HepG2 (cell line): ENCODE results near the gene HOXA10. TPM values are rescaled to one million over a fixed set of nuclear protein-coding genes. Genes with fewer than 3 reads are reported as not detected.

ENCODE experiments used
- ATAC-seq: fragments of 200-7000 bp; cut with Tn5 transposase; 3 replicates; pipeline ENCODE4 v1.9.1; 2020; ENCODE audit warnings: mild to moderate bottlenecking, moderate library complexity
- BruUV-seq: library from RNA; stranded (reverse); fragments of 400-500 nt; replicated peaks from 2 replicates; lab custom pipeline; 2021; lab: Mats Ljungman, UMichigan
- CTCF ChIA-PET: fragments of 300-600 bp; formaldehyde crosslinking; extraction: SDS; loops from one replicate; lab custom pipeline; 2021; ENCODE audit warnings: low total read pairs, inconsistent platforms, low intra/inter-chr PET ratio; lab: Yijun Ruan, JAX
- POLR2A ChIA-PET: fragments of 350-600 bp; sonication (Branson Sonifier 250); formaldehyde crosslinking; loops from one replicate; lab custom pipeline; 2020; ENCODE audit warnings: antibody characterized with exemption, inconsistent platforms; lab: Yijun Ruan, JAX
- DNase-seq: peaks from one replicate; pipeline ENCODE4 v3.0.0-alpha.2; 2015; ENCODE audit warnings: low spot score
- FAIRE-seq: peaks from 3 replicates; lab custom pipeline; 2011; peaks lifted over from hg19 to GRCh38; lab: Jason Lieb, UNC
- H2AFZ ChIP-seq: one replicate; pipeline ENCODE4 v1.6.1; 2011; ENCODE audit warnings: low read length, inconsistent platforms
- H3K27ac ChIP-seq: fragments of 300-600 bp; 3 replicates; pipeline ENCODE4 v1.8.0; 2011; ENCODE audit warnings: mixed run types, mild to moderate bottlenecking, mixed read lengths, low read length, inconsistent platforms; ENCODE audit not compliant: insufficient read depth; ENCODE audit errors: extremely low read length
- H3K27me3 ChIP-seq, 2 experiments: fragments of 200-600 bp in 1 of 2; 2 replicates in 1 of 2; 3 replicates in 1 of 2; pipeline versions ENCODE4 v1.6.0 to v1.8.0; 2011; ENCODE audit warnings: low read length in 2 of 2, mild to moderate bottlenecking in 2 of 2, moderate library complexity in 2 of 2, inconsistent platforms in 1 of 2; ENCODE audit not compliant: insufficient read depth in 2 of 2, control insufficient read depth in 1 of 2
- H3K36me3 ChIP-seq, 2 experiments: fragments of 200-600 bp in 1 of 2; replicated peaks in 1 of 2; 2 replicates in 1 of 2; 3 replicates in 1 of 2; pipeline versions ENCODE4 v1.5.1 to v1.8.0; 2011; ENCODE audit warnings: low read length in 2 of 2, inconsistent platforms in 1 of 2; ENCODE audit not compliant: insufficient read depth in 2 of 2, control insufficient read depth in 1 of 2
- H3K4me1 ChIP-seq: 2 replicates; pipeline ENCODE4 v1.5.1; 2012; ENCODE audit warnings: low read length, inconsistent platforms; ENCODE audit not compliant: insufficient read depth
- H3K4me2 ChIP-seq: 2 replicates; pipeline ENCODE4 v1.6.0; 2011; ENCODE audit warnings: low read depth, low read length, inconsistent platforms
- H3K4me3 ChIP-seq, 3 experiments: fragments of 200-600 bp in 1 of 3; sonication (generic), shearing (Covaris generic) in 1 of 3; replicated peaks in 1 of 3; 2 replicates each; pipeline ENCODE4 v1.5.1; 2011 to 2016; ENCODE audit warnings: low read length in 3 of 3, inconsistent platforms in 2 of 3, low read depth in 2 of 3, mild to moderate bottlenecking in 2 of 3, control low read depth in 1 of 3, mixed read lengths in 1 of 3; ENCODE audit not compliant: insufficient read depth in 1 of 3
- H3K79me2 ChIP-seq: one replicate; pipeline ENCODE4 v1.6.1; 2011; ENCODE audit warnings: low read length, inconsistent platforms; ENCODE audit not compliant: insufficient read depth
- H3K9ac ChIP-seq: 2 replicates; pipeline ENCODE4 v1.6.0; 2011; ENCODE audit warnings: mild to moderate bottlenecking, low read depth, low read length, inconsistent platforms; ENCODE audit not compliant: insufficient read depth
- H3K9me3 ChIP-seq: 2 replicates; pipeline ENCODE4 v1.5.1; 2012; ENCODE audit warnings: mild to moderate bottlenecking, low read length
- H4K20me1 ChIP-seq: 2 replicates; pipeline ENCODE4 v1.6.0; 2011; ENCODE audit warnings: inconsistent platforms, mild to moderate bottlenecking, low read length, moderate library complexity; ENCODE audit not compliant: insufficient read depth
- EED ChIP-seq: sonication (generic); formaldehyde crosslinking; IDR thresholded peaks from 2 replicates; pipeline ENCODE4 v1.5.0; 2020; ENCODE audit warnings: mild to moderate bottlenecking, missing genetic modification reagents
- HOXD1 ChIP-seq: sonication (generic); formaldehyde crosslinking; IDR thresholded peaks from 2 replicates; pipeline ENCODE4 v1.5.0; 2020; ENCODE audit warnings: missing genetic modification reagents
- NR2F1 ChIP-seq, 2 experiments: fragments of 450-650 bp in 1 of 2; formaldehyde crosslinking in 1 of 2; IDR thresholded peaks; 2 replicates each; pipeline versions ENCODE4 v1.5.0 to v1.6.1; 2016 to 2020; ENCODE audit warnings: mild to moderate bottlenecking in 1 of 2, missing compliant biosample characterization in 1 of 2, missing genetic modification reagents in 1 of 2, moderate library complexity in 1 of 2
- PHF21A ChIP-seq: sonication (generic); formaldehyde crosslinking; IDR thresholded peaks from 2 replicates; pipeline ENCODE4 v1.5.0; 2020; ENCODE audit warnings: mild to moderate bottlenecking, missing genetic modification reagents
- PHF8 ChIP-seq: sonication (generic); formaldehyde crosslinking; IDR thresholded peaks from 2 replicates; pipeline ENCODE4 v1.5.0; 2020; ENCODE audit warnings: missing genetic modification reagents
- PRPF4 ChIP-seq: fragments of 200-400 bp; formaldehyde crosslinking; IDR thresholded peaks from 2 replicates; pipeline ENCODE4 v1.6.1; 2016; ENCODE audit warnings: low read length, low read depth; ENCODE audit not compliant: poor library complexity, severe bottlenecking
- RELA ChIP-seq: sonication (generic); formaldehyde crosslinking; IDR thresholded peaks from 2 replicates; pipeline ENCODE4 v1.4.0; 2020; ENCODE audit warnings: missing genetic modification reagents
- SETDB1 ChIP-seq: sonication (generic); formaldehyde crosslinking; IDR thresholded peaks from 2 replicates; pipeline ENCODE4 v1.5.1; 2020; ENCODE audit warnings: missing genetic modification reagents, mild to moderate bottlenecking, borderline replicate concordance
- ZMYM4 ChIP-seq: sonication (generic); formaldehyde crosslinking; IDR thresholded peaks from 2 replicates; pipeline ENCODE4 v1.8.1; 2023; ENCODE audit warnings: mild to moderate bottlenecking, missing genetic modification reagents
- ZNF138 ChIP-seq: sonication (generic); formaldehyde crosslinking; IDR thresholded peaks from 2 replicates; pipeline ENCODE4 v1.5.0; 2020; ENCODE audit warnings: mild to moderate bottlenecking, low read depth, missing genetic modification reagents
- ZNF577 ChIP-seq: sonication (generic); formaldehyde crosslinking; IDR thresholded peaks from 2 replicates; pipeline ENCODE4 v1.4.0; 2020; ENCODE audit warnings: mild to moderate bottlenecking, low read depth, missing genetic modification reagents, borderline replicate concordance
- ZNF605 ChIP-seq: sonication (generic); formaldehyde crosslinking; IDR thresholded peaks from 2 replicates; pipeline ENCODE4 v1.8.0; 2022; ENCODE audit warnings: mild to moderate bottlenecking, missing genetic modification reagents
- ZNF747 ChIP-seq: sonication (generic); formaldehyde crosslinking; IDR thresholded peaks from 2 replicates; pipeline ENCODE4 v1.8.1; 2023; ENCODE audit warnings: missing genetic modification reagents, mild to moderate bottlenecking, borderline replicate concordance
- WGBS: methylation state at CpG from one replicate; pipeline ENCODE4 v1.1.6; 2017; ENCODE audit warnings: low lambda C conversion rate; 5-methylcytosine and 5-hydroxymethylcytosine counted together
- in situ Hi-C: cut with HindIII; loops from 2 replicates; pipeline ENCODE4 v1.10.0; 2017; ENCODE audit warnings: low pct_unique_long_range_greater_than_20kb; ENCODE audit not compliant: extremely low pct_ligation_motif_present
- intact Hi-C: fragments of 100-400 bp; cut with micrococcal nuclease; formaldehyde crosslinking; loops from one replicate; pipeline ENCODE4 v1.10.0; 2022; ENCODE audit not compliant: unreplicated experiment
- polyA plus RNA-seq, 8 experiments: library from polyadenylated mRNA; depleted of rRNA in 3 of 8; stranded (reverse) in 7 of 8; unstranded in 1 of 8; fragments of >200 nt; fragmentation: Illumina TruSeq in 4 of 8; extraction: Trizol in 4 of 8; gene quantifications; 2 replicates each; pipeline versions ENCODE4 v1.2.1 to v1.2.3, GENCODE V29; 2011 to 2016; ENCODE audit warnings: low read depth in 4 of 8, missing spikeins in 1 of 8, mixed read lengths in 1 of 8; ENCODE audit not compliant: insufficient read depth in 1 of 8
- total RNA-seq, 5 experiments: library from RNA; depleted of rRNA; stranded (reverse); fragments of >200 nt; fragmentation: Illumina TruSeq; extraction: Trizol; gene quantifications; 2 replicates each; pipeline ENCODE4 v1.2.3, GENCODE V29; 2016; ENCODE audit warnings: low read depth in 1 of 5
- TF ChIP-seq, protein P1 (sequence below): sonication (generic); formaldehyde crosslinking; IDR thresholded peaks from 2 replicates; pipeline ENCODE4 v1.5.0; 2020; ENCODE audit warnings: mild to moderate bottlenecking, missing genetic modification reagents, borderline replicate concordance
- TF ChIP-seq, protein P2 (sequence below): sonication (generic); formaldehyde crosslinking; IDR thresholded peaks from 2 replicates; pipeline ENCODE4 v1.5.0; 2020; ENCODE audit warnings: missing genetic modification reagents
- TF ChIP-seq, protein P3 (sequence below): sonication (generic); formaldehyde crosslinking; IDR thresholded peaks from 2 replicates; pipeline ENCODE4 v1.4.0; 2020; ENCODE audit warnings: mild to moderate bottlenecking, low read depth, missing genetic modification reagents

The HOXA10 gene
- total and polyA plus RNA-seq, 2 of the 13 experiments (the other 11 are each of a cell fraction or from before 2014, with no cell fraction given) = not detected

- Histone ChIP-seq H3K4me2 (peak overlapping the region; percentile 85), H3K9ac (peak overlapping the region; percentile 49), H3K4me1 (0 out of 2 replicates have a peak, but pooled peaks cover 4% of the 10 kb centered on the region), H3K79me2 (no peaks in the 10 kb centered on the region), H3K27me3 (peaks cover 2 to 40% of the 10 kb centered on the region in 2 experiments), H3K4me3 (peak overlapping the region; percentile 51 to 68 (median 66); a peak in 5 of 6 replicates), H4K20me1 (no peaks in the 10 kb centered on the region), H2AFZ (no peak overlapping the region), H3K27ac (no peak overlapping the region), H3K9me3 (no peaks in the 10 kb centered on the region), H3K36me3 (no peaks in the 10 kb centered on the region)
- no peak for ATAC-seq
- WGBS = 36% methylated on average over 22 of the region's 27 CpGs
- POLR2A ChIA-PET = interaction anchor here (1.0 to 1.3 kb wide), 2 partner anchors 10 to 11 kb away, joined by 3 to 10 read pairs; no protein-coding TSS in a partner anchor
- CTCF ChIA-PET = interaction anchor here (0.7 to 1.7 kb wide), 8 partner anchors 10 to 791 kb away, joined by 3 to 13 read pairs (median 7); no protein-coding TSS in a partner anchor
- DNase-seq = no peak
- FAIRE-seq = no peak
- in situ Hi-C loops (loop anchor here (25.0 kb wide), 1 partner anchor 1074 kb away; no protein-coding TSS in a partner anchor), intact Hi-C loops (loop anchor here (1.0 to 5.0 kb wide), 2 partner anchors 479 to 792 kb away; no protein-coding TSS in a partner anchor)
- no TSS peak for BruUV-seq
- TF ChIP-seq, protein P1, sequence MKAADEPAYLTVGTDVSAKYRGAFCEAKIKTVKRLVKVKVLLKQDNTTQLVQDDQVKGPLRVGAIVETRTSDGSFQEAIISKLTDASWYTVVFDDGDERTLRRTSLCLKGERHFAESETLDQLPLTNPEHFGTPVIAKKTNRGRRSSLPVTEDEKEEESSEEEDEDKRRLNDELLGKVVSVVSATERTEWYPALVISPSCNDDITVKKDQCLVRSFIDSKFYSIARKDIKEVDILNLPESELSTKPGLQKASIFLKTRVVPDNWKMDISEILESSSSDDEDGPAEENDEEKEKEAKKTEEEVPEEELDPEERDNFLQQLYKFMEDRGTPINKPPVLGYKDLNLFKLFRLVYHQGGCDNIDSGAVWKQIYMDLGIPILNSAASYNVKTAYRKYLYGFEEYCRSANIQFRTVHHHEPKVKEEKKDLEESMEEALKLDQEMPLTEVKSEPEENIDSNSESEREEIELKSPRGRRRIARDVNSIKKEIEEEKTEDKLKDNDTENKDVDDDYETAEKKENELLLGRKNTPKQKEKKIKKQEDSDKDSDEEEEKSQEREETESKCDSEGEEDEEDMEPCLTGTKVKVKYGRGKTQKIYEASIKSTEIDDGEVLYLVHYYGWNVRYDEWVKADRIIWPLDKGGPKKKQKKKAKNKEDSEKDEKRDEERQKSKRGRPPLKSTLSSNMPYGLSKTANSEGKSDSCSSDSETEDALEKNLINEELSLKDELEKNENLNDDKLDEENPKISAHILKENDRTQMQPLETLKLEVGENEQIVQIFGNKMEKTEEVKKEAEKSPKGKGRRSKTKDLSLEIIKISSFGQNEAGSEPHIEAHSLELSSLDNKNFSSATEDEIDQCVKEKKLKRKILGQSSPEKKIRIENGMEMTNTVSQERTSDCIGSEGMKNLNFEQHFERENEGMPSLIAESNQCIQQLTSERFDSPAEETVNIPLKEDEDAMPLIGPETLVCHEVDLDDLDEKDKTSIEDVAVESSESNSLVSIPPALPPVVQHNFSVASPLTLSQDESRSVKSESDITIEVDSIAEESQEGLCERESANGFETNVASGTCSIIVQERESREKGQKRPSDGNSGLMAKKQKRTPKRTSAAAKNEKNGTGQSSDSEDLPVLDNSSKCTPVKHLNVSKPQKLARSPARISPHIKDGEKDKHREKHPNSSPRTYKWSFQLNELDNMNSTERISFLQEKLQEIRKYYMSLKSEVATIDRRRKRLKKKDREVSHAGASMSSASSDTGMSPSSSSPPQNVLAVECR (CRISPR knock-in tag) = 0 out of 2 replicates have a peak, but pooled peaks have one; percentile 6
- TF ChIP-seq RELA (no peak), ZNF747 (CRISPR knock-in tag) (peak; percentile 12; the same call in 1 of the 2 replicates), NR2F1 (CRISPR knock-in tag; IDR thresholded peaks at IDR 0.05) (no peak), ZNF577 (no peak), SETDB1 (CRISPR knock-in tag) (no peak), PHF8 (CRISPR knock-in tag) (peak; percentile 8; the same call in 1 of the 2 replicates), HOXD1 (no peak), ZNF605 (CRISPR knock-in tag) (peak; percentile 7; the same call in 1 of the 2 replicates), PHF21A (CRISPR knock-in tag) (0 out of 2 replicates have a peak, but pooled peaks have one; percentile 25), PRPF4 (no peak), ZMYM4 (CRISPR knock-in tag) (0 out of 2 replicates have a peak, but pooled peaks have one; percentile 6), ZNF138 (CRISPR knock-in tag) (0 out of 2 replicates have a peak, but pooled peaks have one; percentile 41), EED (CRISPR knock-in tag) (0 out of 2 replicates have a peak, but pooled peaks have one; percentile 43)
- TF ChIP-seq, protein P2, sequence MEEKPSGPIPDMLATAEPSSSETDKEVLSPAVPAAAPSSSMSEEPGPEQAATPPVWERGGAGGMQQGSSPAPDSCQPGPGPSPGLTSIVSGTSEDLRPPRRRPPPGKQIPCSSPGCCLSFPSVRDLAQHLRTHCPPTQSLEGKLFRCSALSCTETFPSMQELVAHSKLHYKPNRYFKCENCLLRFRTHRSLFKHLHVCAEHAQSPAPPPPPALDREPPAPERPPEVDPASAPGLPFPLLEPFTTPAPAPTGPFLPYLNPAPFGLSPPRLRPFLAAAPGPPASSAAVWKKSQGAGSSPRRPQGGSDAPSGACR = 0 out of 2 replicates have a peak, but pooled peaks have one; percentile 4
- TF ChIP-seq, protein P3, sequence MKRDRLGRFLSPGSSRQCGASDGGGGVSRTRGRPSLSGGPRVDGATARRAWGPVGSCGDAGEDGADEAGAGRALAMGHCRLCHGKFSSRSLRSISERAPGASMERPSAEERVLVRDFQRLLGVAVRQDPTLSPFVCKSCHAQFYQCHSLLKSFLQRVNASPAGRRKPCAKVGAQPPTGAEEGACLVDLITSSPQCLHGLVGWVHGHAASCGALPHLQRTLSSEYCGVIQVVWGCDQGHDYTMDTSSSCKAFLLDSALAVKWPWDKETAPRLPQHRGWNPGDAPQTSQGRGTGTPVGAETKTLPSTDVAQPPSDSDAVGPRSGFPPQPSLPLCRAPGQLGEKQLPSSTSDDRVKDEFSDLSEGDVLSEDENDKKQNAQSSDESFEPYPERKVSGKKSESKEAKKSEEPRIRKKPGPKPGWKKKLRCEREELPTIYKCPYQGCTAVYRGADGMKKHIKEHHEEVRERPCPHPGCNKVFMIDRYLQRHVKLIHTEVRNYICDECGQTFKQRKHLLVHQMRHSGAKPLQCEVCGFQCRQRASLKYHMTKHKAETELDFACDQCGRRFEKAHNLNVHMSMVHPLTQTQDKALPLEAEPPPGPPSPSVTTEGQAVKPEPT = 0 out of 2 replicates have a peak, but pooled peaks have one; percentile 2
Measured at GRCh38 chr7:27161214-27161720, 12.9 kb downstream of the HOXA10 start.
